ENCODE data around the gene AGMO. TPM values are rescaled to one million over a fixed set of nuclear protein-coding genes. Genes with fewer than 3 reads are reported as not detected.

Gene AGMO
- total RNA-seq, 1 experiment from 2014 or later: not detected

DNA sequence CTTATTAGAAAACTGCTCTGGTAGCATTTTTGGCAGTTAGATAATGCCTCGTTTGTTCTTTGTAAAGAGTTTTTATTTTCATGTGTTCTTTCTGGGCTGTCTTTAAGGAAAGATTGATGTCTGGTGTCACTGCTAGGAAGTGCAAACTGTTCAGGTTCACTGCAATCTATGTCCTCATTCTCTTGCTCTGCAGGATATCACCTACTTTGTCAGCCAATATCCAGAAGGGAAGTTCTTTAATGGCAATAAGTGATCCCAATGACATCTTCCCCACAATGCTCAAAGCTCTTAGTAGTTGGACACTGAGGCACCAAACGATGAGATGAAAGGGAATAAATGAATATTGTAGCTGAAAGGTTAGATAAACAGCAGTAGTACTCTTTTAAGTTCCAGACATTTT, 115.1 kb downstream of the AGMO start:
- POLR2A ChIA-PET: no interaction called here
- H3K4me3 ChIP-seq (replicated peaks in 1 of 2; ENCODE audit: low read depth in 1 of 2, low read length in 2 of 2): no peak overlapping the region
- DNase-seq (ENCODE audit: low read depth, low spot score): no peak
- no peaks in the 10 kb centered on the region for H3K9me3 ChIP-seq (ENCODE audit: control insufficient read depth in 1 of 2, insufficient read depth in 1 of 2, low read depth in 1 of 2, low read length in 2 of 2)
- no TSS peak for BruUV-seq (replicated peaks)
- H3K9me2 ChIP-seq (ENCODE audit: insufficient read depth): no peaks in the 10 kb centered on the region
- no peak for ATAC-seq
- H4K20me1 ChIP-seq (ENCODE audit: insufficient read depth): no peaks in the 10 kb centered on the region
- RAD21 ChIA-PET (ENCODE audit: low non-redundant PET in 1 of 2, low total read pairs in 2 of 2, uncharacterized antibody in 2 of 2, unreplicated experiment in 2 of 2): no interaction called here
- no peaks in the 10 kb centered on the region for H3K4me1 ChIP-seq (ENCODE audit: control insufficient read depth in 1 of 2, insufficient read depth in 2 of 2, low read length in 2 of 2)
- no peak overlapping the region for H3K4me2 ChIP-seq (ENCODE audit: low read length)
- no peak overlapping the region for H3K27ac ChIP-seq (ENCODE audit: low read depth, low read length)
- no peaks in the 10 kb centered on the region for H3K36me3 ChIP-seq (ENCODE audit: control insufficient read depth in 1 of 2, insufficient read depth in 2 of 2, low read length in 2 of 2)
- no peak overlapping the region for H3K9ac ChIP-seq (ENCODE audit: low read length)
- no peak overlapping the region for H2AFZ ChIP-seq (ENCODE audit: low read depth, low read length, poor library complexity, severe bottlenecking)
- intact Hi-C loops (cut with micrococcal nuclease): no loop called here
- CTCF ChIA-PET: no interaction called here
- no peaks in the 10 kb centered on the region for H3K27me3 ChIP-seq (ENCODE audit: insufficient read depth, low read length)
- no peaks in the 10 kb centered on the region for H3K79me2 ChIP-seq (ENCODE audit: insufficient read depth, low read length)
- TF ChIP-seq FOSL1 (IDR thresholded peaks at IDR 0.05; ENCODE audit: low read depth): no peak
- TF ChIP-seq SP1 (IDR thresholded peaks at IDR 0.05; ENCODE audit: low read depth): no peak
- TF ChIP-seq ELF1 (IDR thresholded peaks at IDR 0.05; ENCODE audit: borderline replicate concordance, low read depth): no peak
- TF ChIP-seq SIN3A (IDR thresholded peaks at IDR 0.05; ENCODE audit: low read depth): no peak
- no peak for TF ChIP-seq POLR2A (IDR thresholded peaks at IDR 0.05; ENCODE audit: borderline replicate concordance, extremely low read depth, insufficient read depth, insufficient read length)
- no peak for TF ChIP-seq TCF7L2 (IDR thresholded peaks at IDR 0.05; ENCODE audit: borderline replicate concordance, extremely low read depth, insufficient read depth, insufficient read length)
- TF ChIP-seq EZH2phosphoT487 (IDR thresholded peaks at IDR 0.05; ENCODE audit: borderline replicate concordance): no peak
- TF ChIP-seq, protein P1, sequence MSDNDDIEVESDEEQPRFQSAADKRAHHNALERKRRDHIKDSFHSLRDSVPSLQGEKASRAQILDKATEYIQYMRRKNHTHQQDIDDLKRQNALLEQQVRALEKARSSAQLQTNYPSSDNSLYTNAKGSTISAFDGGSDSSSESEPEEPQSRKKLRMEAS (IDR thresholded peaks at IDR 0.05): no peak
- no peak for TF ChIP-seq YY1 (IDR thresholded peaks at IDR 0.05; ENCODE audit: extremely low read depth, insufficient replicate concordance, low read depth, low read length)

GRCh38 chr7:15446280-15446679, 115.5 kb downstream of the AGMO start:
- Histone ChIP-seq H3K36me3 (ENCODE audit: control insufficient read depth in 1 of 2, insufficient read depth in 2 of 2, low read length in 2 of 2) (no peaks in the 10 kb centered on the region), H2AFZ (ENCODE audit: low read depth, low read length, poor library complexity, severe bottlenecking) (no peak overlapping the region), H3K9ac (ENCODE audit: low read length) (no peak overlapping the region), H3K4me1 (ENCODE audit: control insufficient read depth in 1 of 2, insufficient read depth in 2 of 2, low read length in 2 of 2) (no peaks in the 10 kb centered on the region), H3K79me2 (ENCODE audit: insufficient read depth, low read length) (no peaks in the 10 kb centered on the region), H3K4me3 (replicated peaks in 1 of 2; ENCODE audit: low read depth in 1 of 2, low read length in 2 of 2) (no peak overlapping the region), H3K9me2 (ENCODE audit: insufficient read depth) (no peaks in the 10 kb centered on the region), H3K4me2 (ENCODE audit: low read length) (no peak overlapping the region), H4K20me1 (ENCODE audit: insufficient read depth) (no peaks in the 10 kb centered on the region), H3K27ac (ENCODE audit: low read depth, low read length) (no peak overlapping the region), H3K27me3 (ENCODE audit: insufficient read depth, low read length) (no peaks in the 10 kb centered on the region), H3K9me3 (ENCODE audit: control insufficient read depth in 1 of 2, insufficient read depth in 1 of 2, low read depth in 1 of 2, low read length in 2 of 2) (no peaks in the 10 kb centered on the region)
- CTCF ChIA-PET: no interaction called here
- POLR2A ChIA-PET: no interaction called here
- RAD21 ChIA-PET (ENCODE audit: low non-redundant PET in 1 of 2, low total read pairs in 2 of 2, uncharacterized antibody in 2 of 2, unreplicated experiment in 2 of 2): no interaction called here
- TF ChIP-seq, protein P2, sequence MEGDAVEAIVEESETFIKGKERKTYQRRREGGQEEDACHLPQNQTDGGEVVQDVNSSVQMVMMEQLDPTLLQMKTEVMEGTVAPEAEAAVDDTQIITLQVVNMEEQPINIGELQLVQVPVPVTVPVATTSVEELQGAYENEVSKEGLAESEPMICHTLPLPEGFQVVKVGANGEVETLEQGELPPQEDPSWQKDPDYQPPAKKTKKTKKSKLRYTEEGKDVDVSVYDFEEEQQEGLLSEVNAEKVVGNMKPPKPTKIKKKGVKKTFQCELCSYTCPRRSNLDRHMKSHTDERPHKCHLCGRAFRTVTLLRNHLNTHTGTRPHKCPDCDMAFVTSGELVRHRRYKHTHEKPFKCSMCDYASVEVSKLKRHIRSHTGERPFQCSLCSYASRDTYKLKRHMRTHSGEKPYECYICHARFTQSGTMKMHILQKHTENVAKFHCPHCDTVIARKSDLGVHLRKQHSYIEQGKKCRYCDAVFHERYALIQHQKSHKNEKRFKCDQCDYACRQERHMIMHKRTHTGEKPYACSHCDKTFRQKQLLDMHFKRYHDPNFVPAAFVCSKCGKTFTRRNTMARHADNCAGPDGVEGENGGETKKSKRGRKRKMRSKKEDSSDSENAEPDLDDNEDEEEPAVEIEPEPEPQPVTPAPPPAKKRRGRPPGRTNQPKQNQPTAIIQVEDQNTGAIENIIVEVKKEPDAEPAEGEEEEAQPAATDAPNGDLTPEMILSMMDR (IDR thresholded peaks at IDR 0.05 in 2 of 3, conservative IDR thresholded peaks at IDR 0.05 in 1 of 3; ENCODE audit: borderline replicate concordance in 1 of 3, insufficient read depth in 1 of 3, low read depth in 2 of 3, low read length in 2 of 3): no peak
- TF ChIP-seq, protein P1 (IDR thresholded peaks at IDR 0.05): no peak
- TF ChIP-seq CEBPB (IDR thresholded peaks at IDR 0.05; ENCODE audit: low read depth): no peak
- no peak for TF ChIP-seq TCF7L2 (IDR thresholded peaks at IDR 0.05; ENCODE audit: borderline replicate concordance, extremely low read depth, insufficient read depth, insufficient read length)
- no peak for TF ChIP-seq CBX3 (IDR thresholded peaks at IDR 0.05; ENCODE audit: low read depth)
- TF ChIP-seq ELF1 (IDR thresholded peaks at IDR 0.05; ENCODE audit: borderline replicate concordance, low read depth): no peak
- TF ChIP-seq, protein P3, sequence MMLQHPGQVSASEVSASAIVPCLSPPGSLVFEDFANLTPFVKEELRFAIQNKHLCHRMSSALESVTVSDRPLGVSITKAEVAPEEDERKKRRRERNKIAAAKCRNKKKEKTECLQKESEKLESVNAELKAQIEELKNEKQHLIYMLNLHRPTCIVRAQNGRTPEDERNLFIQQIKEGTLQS (IDR thresholded peaks at IDR 0.05): no peak
- TF ChIP-seq EGR1 (IDR thresholded peaks at IDR 0.05; ENCODE audit: low read depth): no peak
- no TSS peak for BruUV-seq (replicated peaks)
- no peak for ATAC-seq
- intact Hi-C loops (cut with micrococcal nuclease): no loop called here
- DNase-seq (ENCODE audit: low read depth, low spot score): no peak
